ENCODE data around the gene MYRF. TPM values are rescaled to one million over a fixed set of nuclear protein-coding genes. Genes with fewer than 3 reads are reported as not detected.

MYRF gene
- total and polyA plus RNA-seq, 2 of the 13 experiments (the other 11 are each of a cell fraction or from before 2014, with no cell fraction given): 10.2 to 25.9 TPM

DNA sequence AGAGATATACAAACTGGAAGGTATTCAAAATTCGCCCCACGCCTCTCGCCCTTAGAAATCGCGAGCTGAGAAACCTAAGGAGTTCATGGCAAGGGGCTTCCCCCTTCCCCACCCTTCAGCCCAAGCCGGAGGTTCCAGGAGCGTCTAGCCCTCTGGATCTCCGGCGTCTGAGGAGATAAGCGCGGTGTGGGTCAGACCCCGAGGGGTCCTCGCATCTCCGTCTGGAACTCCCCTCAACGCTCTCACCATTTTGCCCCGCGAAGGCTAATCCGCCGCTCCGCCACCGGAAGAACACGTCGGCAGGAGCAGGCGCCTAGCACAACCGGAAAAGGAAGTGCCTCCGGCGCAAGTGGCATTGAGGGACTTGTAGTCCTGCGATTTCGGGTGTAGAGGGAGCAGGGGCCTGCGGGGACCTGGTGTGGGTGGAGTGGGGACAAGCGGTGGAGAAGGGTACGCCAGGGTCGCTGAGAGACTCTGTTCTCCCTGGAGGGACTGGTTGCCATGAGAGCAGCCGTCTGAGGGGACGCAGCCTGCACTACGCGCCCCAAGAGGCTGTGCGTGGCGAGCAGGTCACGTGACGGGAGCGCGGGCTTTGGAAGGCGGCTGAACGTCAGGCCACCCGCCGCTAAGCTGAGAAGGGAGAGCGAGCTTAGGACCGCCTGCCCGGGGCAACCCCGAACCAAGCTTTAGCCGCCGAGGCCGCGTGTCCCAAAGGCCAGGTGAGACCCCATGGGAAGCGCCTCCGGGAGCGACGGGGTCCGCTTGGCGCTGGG, 40.1 kb downstream of the MYRF start, which contains the start of the genes FEN1 and TMEM258 (continued):
- TF ChIP-seq, protein P1, sequence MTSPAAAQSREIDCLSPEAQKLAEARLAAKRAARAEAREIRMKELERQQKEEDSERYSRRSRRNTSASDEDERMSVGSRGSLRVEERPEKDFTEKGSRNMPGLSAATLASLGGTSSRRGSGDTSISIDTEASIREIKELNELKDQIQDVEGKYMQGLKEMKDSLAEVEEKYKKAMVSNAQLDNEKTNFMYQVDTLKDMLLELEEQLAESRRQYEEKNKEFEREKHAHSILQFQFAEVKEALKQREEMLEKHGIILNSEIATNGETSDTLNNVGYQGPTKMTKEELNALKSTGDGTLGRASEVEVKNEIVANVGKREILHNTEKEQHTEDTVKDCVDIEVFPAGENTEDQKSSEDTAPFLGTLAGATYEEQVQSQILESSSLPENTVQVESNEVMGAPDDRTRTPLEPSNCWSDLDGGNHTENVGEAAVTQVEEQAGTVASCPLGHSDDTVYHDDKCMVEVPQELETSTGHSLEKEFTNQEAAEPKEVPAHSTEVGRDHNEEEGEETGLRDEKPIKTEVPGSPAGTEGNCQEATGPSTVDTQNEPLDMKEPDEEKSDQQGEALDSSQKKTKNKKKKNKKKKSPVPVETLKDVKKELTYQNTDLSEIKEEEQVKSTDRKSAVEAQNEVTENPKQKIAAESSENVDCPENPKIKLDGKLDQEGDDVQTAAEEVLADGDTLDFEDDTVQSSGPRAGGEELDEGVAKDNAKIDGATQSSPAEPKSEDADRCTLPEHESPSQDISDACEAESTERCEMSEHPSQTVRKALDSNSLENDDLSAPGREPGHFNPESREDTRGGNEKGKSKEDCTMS (CRISPR knock-in tag; conservative IDR thresholded peaks at IDR 0.05): no peak
- TF ChIP-seq, protein P2, sequence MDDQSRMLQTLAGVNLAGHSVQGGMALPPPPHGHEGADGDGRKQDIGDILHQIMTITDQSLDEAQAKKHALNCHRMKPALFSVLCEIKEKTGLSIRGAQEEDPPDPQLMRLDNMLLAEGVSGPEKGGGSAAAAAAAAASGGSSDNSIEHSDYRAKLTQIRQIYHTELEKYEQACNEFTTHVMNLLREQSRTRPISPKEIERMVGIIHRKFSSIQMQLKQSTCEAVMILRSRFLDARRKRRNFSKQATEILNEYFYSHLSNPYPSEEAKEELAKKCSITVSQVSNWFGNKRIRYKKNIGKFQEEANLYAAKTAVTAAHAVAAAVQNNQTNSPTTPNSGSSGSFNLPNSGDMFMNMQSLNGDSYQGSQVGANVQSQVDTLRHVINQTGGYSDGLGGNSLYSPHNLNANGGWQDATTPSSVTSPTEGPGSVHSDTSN (CRISPR knock-in tag; IDR thresholded peaks at IDR 0.05; ENCODE audit: borderline replicate concordance): peak; percentile 15; the same call in 1 of the 2 replicates
- TF ChIP-seq RBAK (CRISPR knock-in tag; IDR thresholded peaks at IDR 0.05) (no peak), SP2 (CRISPR knock-in tag; IDR thresholded peaks at IDR 0.05) (peak; percentile 58; the same call in 1 of the 2 replicates), ZNF598 (CRISPR knock-in tag; IDR thresholded peaks at IDR 0.05; ENCODE audit: borderline replicate concordance) (no peak), TBX2 (CRISPR knock-in tag; IDR thresholded peaks at IDR 0.05; ENCODE audit: borderline replicate concordance) (0 out of 2 replicates have a peak, but pooled peaks have one; percentile 40), ZNF564 (CRISPR knock-in tag; IDR thresholded peaks at IDR 0.05) (0 out of 2 replicates have a peak, but pooled peaks have one; percentile 52), RNF2 (conservative IDR thresholded peaks at IDR 0.05; ENCODE audit: low read depth) (peak; percentile 36; the same call in 1 of the 2 replicates), DR1 (CRISPR knock-in tag; IDR thresholded peaks at IDR 0.05) (no peak; the same call in 1 of the 2 replicates), CAMTA2 (CRISPR knock-in tag; IDR thresholded peaks at IDR 0.05; ENCODE audit: borderline replicate concordance) (no peak), ZFP41 (CRISPR knock-in tag; IDR thresholded peaks at IDR 0.05; ENCODE audit: borderline replicate concordance) (no peak), ZFP82 (CRISPR knock-in tag; IDR thresholded peaks at IDR 0.05; ENCODE audit: borderline replicate concordance) (no peak), HOXA7 (CRISPR knock-in tag; IDR thresholded peaks at IDR 0.05) (no peak)
- TF ChIP-seq, protein P3, sequence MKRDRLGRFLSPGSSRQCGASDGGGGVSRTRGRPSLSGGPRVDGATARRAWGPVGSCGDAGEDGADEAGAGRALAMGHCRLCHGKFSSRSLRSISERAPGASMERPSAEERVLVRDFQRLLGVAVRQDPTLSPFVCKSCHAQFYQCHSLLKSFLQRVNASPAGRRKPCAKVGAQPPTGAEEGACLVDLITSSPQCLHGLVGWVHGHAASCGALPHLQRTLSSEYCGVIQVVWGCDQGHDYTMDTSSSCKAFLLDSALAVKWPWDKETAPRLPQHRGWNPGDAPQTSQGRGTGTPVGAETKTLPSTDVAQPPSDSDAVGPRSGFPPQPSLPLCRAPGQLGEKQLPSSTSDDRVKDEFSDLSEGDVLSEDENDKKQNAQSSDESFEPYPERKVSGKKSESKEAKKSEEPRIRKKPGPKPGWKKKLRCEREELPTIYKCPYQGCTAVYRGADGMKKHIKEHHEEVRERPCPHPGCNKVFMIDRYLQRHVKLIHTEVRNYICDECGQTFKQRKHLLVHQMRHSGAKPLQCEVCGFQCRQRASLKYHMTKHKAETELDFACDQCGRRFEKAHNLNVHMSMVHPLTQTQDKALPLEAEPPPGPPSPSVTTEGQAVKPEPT (CRISPR knock-in tag; IDR thresholded peaks at IDR 0.05; ENCODE audit: low read depth): no peak; the same call in 1 of the 2 replicates
- TF ChIP-seq, protein P4, sequence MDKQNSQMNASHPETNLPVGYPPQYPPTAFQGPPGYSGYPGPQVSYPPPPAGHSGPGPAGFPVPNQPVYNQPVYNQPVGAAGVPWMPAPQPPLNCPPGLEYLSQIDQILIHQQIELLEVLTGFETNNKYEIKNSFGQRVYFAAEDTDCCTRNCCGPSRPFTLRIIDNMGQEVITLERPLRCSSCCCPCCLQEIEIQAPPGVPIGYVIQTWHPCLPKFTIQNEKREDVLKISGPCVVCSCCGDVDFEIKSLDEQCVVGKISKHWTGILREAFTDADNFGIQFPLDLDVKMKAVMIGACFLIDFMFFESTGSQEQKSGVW (CRISPR knock-in tag; IDR thresholded peaks at IDR 0.05; ENCODE audit: borderline replicate concordance): no peak
- TF ChIP-seq, protein P5, sequence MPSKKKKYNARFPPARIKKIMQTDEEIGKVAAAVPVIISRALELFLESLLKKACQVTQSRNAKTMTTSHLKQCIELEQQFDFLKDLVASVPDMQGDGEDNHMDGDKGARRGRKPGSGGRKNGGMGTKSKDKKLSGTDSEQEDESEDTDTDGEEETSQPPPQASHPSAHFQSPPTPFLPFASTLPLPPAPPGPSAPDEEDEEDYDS (CRISPR knock-in tag; IDR thresholded peaks at IDR 0.05): peak; percentile 68; the same call in 1 of the 2 replicates
- TF ChIP-seq, protein P6, sequence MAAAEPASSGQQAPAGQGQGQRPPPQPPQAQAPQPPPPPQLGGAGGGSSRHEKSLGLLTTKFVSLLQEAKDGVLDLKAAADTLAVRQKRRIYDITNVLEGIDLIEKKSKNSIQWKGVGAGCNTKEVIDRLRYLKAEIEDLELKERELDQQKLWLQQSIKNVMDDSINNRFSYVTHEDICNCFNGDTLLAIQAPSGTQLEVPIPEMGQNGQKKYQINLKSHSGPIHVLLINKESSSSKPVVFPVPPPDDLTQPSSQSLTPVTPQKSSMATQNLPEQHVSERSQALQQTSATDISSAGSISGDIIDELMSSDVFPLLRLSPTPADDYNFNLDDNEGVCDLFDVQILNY (CRISPR knock-in tag; conservative IDR thresholded peaks at IDR 0.05): peak; percentile 99
- TF ChIP-seq, protein P7, sequence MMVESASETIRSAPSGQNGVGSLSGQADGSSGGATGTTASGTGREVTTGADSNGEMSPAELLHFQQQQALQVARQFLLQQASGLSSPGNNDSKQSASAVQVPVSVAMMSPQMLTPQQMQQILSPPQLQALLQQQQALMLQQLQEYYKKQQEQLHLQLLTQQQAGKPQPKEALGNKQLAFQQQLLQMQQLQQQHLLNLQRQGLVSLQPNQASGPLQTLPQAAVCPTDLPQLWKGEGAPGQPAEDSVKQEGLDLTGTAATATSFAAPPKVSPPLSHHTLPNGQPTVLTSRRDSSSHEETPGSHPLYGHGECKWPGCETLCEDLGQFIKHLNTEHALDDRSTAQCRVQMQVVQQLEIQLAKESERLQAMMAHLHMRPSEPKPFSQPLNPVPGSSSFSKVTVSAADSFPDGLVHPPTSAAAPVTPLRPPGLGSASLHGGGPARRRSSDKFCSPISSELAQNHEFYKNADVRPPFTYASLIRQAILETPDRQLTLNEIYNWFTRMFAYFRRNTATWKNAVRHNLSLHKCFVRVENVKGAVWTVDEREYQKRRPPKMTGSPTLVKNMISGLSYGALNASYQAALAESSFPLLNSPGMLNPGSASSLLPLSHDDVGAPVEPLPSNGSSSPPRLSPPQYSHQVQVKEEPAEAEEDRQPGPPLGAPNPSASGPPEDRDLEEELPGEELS (CRISPR knock-in tag; IDR thresholded peaks at IDR 0.05): peak; percentile 12; the same call in 1 of the 2 replicates

All from HepG2 (cell line).